Stimulated activated naive B cell treated with anti-CD40 and anti-IgM and Interleukin-4, amounts not matched to agents 10 μg/mL and 1 μg/mL and 100 μg/mL, for 72 hours (primary cell): Measurements from ENCODE around the gene GHR.

Experiments
- ATAC-seq, 2 donors: fragments of 150-1000 bp; cut with Tn5 transposase; replicated peaks; 2 replicates each; pipeline ENCODE4 v1.10.0; 2021; ENCODE audit warnings: moderate library complexity in 1 of 2
- DNase-seq: peaks from one replicate; pipeline ENCODE4 v3.0.0; 2021
- H3K27ac Mint-ChIP-seq: one replicate; pipeline ENCODE4 v1.8.0; 2022; ENCODE audit warnings: mild to moderate bottlenecking, mixed read lengths
- H3K27me3 Mint-ChIP-seq, 2 donors: one replicate each; pipeline ENCODE4 v1.8.0; 2022; ENCODE audit warnings: mixed read lengths in 2 of 2
- H3K36me3 Mint-ChIP-seq, 2 donors: one replicate each; pipeline ENCODE4 v1.8.0; 2022; ENCODE audit warnings: mixed read lengths in 2 of 2, mild to moderate bottlenecking in 1 of 2
- H3K4me1 Mint-ChIP-seq, 2 donors: one replicate each; pipeline ENCODE4 v1.8.0; 2022; ENCODE audit warnings: mixed read lengths in 2 of 2, mild to moderate bottlenecking in 1 of 2
- H3K4me3 Mint-ChIP-seq, 2 donors: one replicate each; pipeline ENCODE4 v1.8.0; 2022; ENCODE audit warnings: mild to moderate bottlenecking in 2 of 2, mixed read lengths in 2 of 2, moderate library complexity in 1 of 2
- H3K9me3 Mint-ChIP-seq, 2 donors: one replicate each; pipeline ENCODE4 v1.8.0; 2022; ENCODE audit warnings: mixed read lengths in 2 of 2, mild to moderate bottlenecking in 1 of 2

GHR gene

GRCh38 chr5:42422656-42423280, 471 bp upstream of the GHR start:
- DNase-seq (no peak), ATAC-seq (no peak)
- Mint-ChIP-seq H3K4me3 (no peak overlapping the region), H3K27ac (no peak overlapping the region), H3K4me1 (no peaks in the 10 kb centered on the region), H3K27me3 (peaks cover 12 to 16% of the 10 kb centered on the region in 2 donors), H3K9me3 (peaks cover 0 to 4% of the 10 kb centered on the region in 2 donors), H3K36me3 (no peaks in the 10 kb centered on the region)

GRCh38 chr5:42426016-42426415, 2.8 kb downstream of the GHR start:
- Mint-ChIP-seq H3K4me1 (no peaks in the 10 kb centered on the region), H3K4me3 (no peak overlapping the region), H3K27ac (no peak overlapping the region), H3K9me3 (peaks cover 2 to 4% of the 10 kb centered on the region in 2 donors), H3K36me3 (no peaks in the 10 kb centered on the region), H3K27me3 (peaks cover 11 to 25% of the 10 kb centered on the region in 2 donors)
- ATAC-seq (no peak), DNase-seq (no peak)

GRCh38 chr5:42429694-42430093, 6.5 kb downstream of the GHR start:
- peaks cover 2 to 4% of the 10 kb centered on the region in 2 donors for H3K9me3 Mint-ChIP-seq
- no peak overlapping the region for H3K27ac Mint-ChIP-seq
- ATAC-seq (no peak), DNase-seq (no peak)
- no peaks in the 10 kb centered on the region for H3K36me3 Mint-ChIP-seq
- no peak overlapping the region for H3K4me3 Mint-ChIP-seq
- H3K27me3 Mint-ChIP-seq: peaks cover 11 to 32% of the 10 kb centered on the region in 2 donors
- no peaks in the 10 kb centered on the region for H3K4me1 Mint-ChIP-seq

GRCh38 chr5:42434047-42434724, 10.9 kb downstream of the GHR start:
- no peaks in the 10 kb centered on the region for H3K36me3 Mint-ChIP-seq

GRCh38 chr5:42436051-42436450, 12.8 kb downstream of the GHR start:
- Mint-ChIP-seq H3K9me3 (no peaks in the 10 kb centered on the region), H3K36me3 (no peaks in the 10 kb centered on the region), H3K4me3 (no peak overlapping the region), H3K27ac (no peak overlapping the region), H3K4me1 (no peaks in the 10 kb centered on the region), H3K27me3 (peaks cover 3 to 7% of the 10 kb centered on the region in 2 donors)
- ATAC-seq (no peak), DNase-seq (no peak)

More at GRCh38 chr5:42434047-42434724, 10.9 kb downstream of the GHR start:
- H3K4me3 Mint-ChIP-seq: no peak overlapping the region
- H3K27me3 Mint-ChIP-seq: peaks cover 3 to 7% of the 10 kb centered on the region in 2 donors
- no peaks in the 10 kb centered on the region for H3K4me1 Mint-ChIP-seq
- ATAC-seq (no peak), DNase-seq (no peak)
- H3K27ac Mint-ChIP-seq: no peak overlapping the region
- no peaks in the 10 kb centered on the region for H3K9me3 Mint-ChIP-seq

GRCh38 chr5:42454216-42454995, 31.2 kb downstream of the GHR start:
- Mint-ChIP-seq H3K4me1 (no peaks in the 10 kb centered on the region), H3K27ac (no peak overlapping the region), H3K4me3 (no peak overlapping the region), H3K9me3 (peaks cover 4 to 9% of the 10 kb centered on the region in 2 donors), H3K36me3 (peaks cover 0 to 1% of the 10 kb centered on the region in 2 donors), H3K27me3 (peaks cover 10 to 15% of the 10 kb centered on the region in 2 donors)
- DNase-seq (no peak), ATAC-seq (no peak)

- Mint-ChIP-seq H3K27me3 (peaks cover 0 to 6% of the 10 kb centered on the region in 2 donors), H3K36me3 (no peaks in the 10 kb centered on the region), H3K4me1 (no peaks in the 10 kb centered on the region), H3K27ac (no peak overlapping the region), H3K4me3 (no peak overlapping the region), H3K9me3 (no peaks in the 10 kb centered on the region)
- ATAC-seq (no peak), DNase-seq (no peak)
These were observed 37.8 kb downstream of the GHR start for GRCh38 chr5:42461033-42461432.

GRCh38 chr5:42461507-42461906, 38.3 kb downstream of the GHR start:
- peaks cover 0 to 5% of the 10 kb centered on the region in 2 donors for H3K27me3 Mint-ChIP-seq
- no peak for DNase-seq
- H3K9me3 Mint-ChIP-seq: no peaks in the 10 kb centered on the region
- no peaks in the 10 kb centered on the region for H3K4me1 Mint-ChIP-seq
- no peak for ATAC-seq
- H3K36me3 Mint-ChIP-seq: no peaks in the 10 kb centered on the region
- no peak overlapping the region for H3K27ac Mint-ChIP-seq
- H3K4me3 Mint-ChIP-seq: no peak overlapping the region

- H3K27me3 Mint-ChIP-seq: no peaks in the 10 kb centered on the region
- DNase-seq (no peak), ATAC-seq (no peak)
- no peak overlapping the region for H3K27ac Mint-ChIP-seq
- H3K36me3 Mint-ChIP-seq: no peaks in the 10 kb centered on the region
- no peak overlapping the region for H3K4me3 Mint-ChIP-seq
- H3K9me3 Mint-ChIP-seq: no peaks in the 10 kb centered on the region
- no peaks in the 10 kb centered on the region for H3K4me1 Mint-ChIP-seq
These were observed 38.8 kb downstream of the GHR start for GRCh38 chr5:42462083-42462482.

- Mint-ChIP-seq H3K9me3 (no peaks in the 10 kb centered on the region), H3K36me3 (no peaks in the 10 kb centered on the region), H3K27me3 (no peaks in the 10 kb centered on the region), H3K4me3 (no peak overlapping the region), H3K4me1 (no peaks in the 10 kb centered on the region), H3K27ac (no peak overlapping the region)
- no peak for ATAC-seq
- DNase-seq: no peak
These were observed 44.3 kb downstream of the GHR start for GRCh38 chr5:42467572-42467971.

GRCh38 chr5:42467981-42468524, 44.8 kb downstream of the GHR start:
- no peak overlapping the region for H3K27ac Mint-ChIP-seq
- no peaks in the 10 kb centered on the region for H3K27me3 Mint-ChIP-seq
- H3K4me3 Mint-ChIP-seq: no peak overlapping the region
- H3K9me3 Mint-ChIP-seq: no peaks in the 10 kb centered on the region
- DNase-seq: no peak
- H3K36me3 Mint-ChIP-seq: no peaks in the 10 kb centered on the region
- ATAC-seq: no peak
- H3K4me1 Mint-ChIP-seq: no peaks in the 10 kb centered on the region

GRCh38 chr5:42483472-42484154, 60.4 kb downstream of the GHR start:
- H3K4me3 Mint-ChIP-seq: no peak overlapping the region
- no peak for DNase-seq
- H3K9me3 Mint-ChIP-seq: peaks cover 0 to 5% of the 10 kb centered on the region in 2 donors
- H3K4me1 Mint-ChIP-seq: no peaks in the 10 kb centered on the region
- H3K27me3 Mint-ChIP-seq: peaks cover 0 to 6% of the 10 kb centered on the region in 2 donors
- no peak for ATAC-seq
- no peaks in the 10 kb centered on the region for H3K36me3 Mint-ChIP-seq
- no peak overlapping the region for H3K27ac Mint-ChIP-seq

- ATAC-seq (no peak), DNase-seq (no peak)
- Mint-ChIP-seq H3K36me3 (no peaks in the 10 kb centered on the region), H3K9me3 (peaks cover 0 to 4% of the 10 kb centered on the region in 2 donors), H3K4me1 (no peaks in the 10 kb centered on the region), H3K4me3 (no peak overlapping the region), H3K27ac (no peak overlapping the region), H3K27me3 (peaks cover 0 to 6% of the 10 kb centered on the region in 2 donors)
These were observed 63.8 kb downstream of the GHR start for GRCh38 chr5:42487077-42487476.

- ATAC-seq (no peak), DNase-seq (no peak)
- H3K36me3 Mint-ChIP-seq: no peaks in the 10 kb centered on the region
- H3K4me1 Mint-ChIP-seq: no peaks in the 10 kb centered on the region
- peaks cover 0 to 6% of the 10 kb centered on the region in 2 donors for H3K27me3 Mint-ChIP-seq
- peaks cover 0 to 2% of the 10 kb centered on the region in 2 donors for H3K9me3 Mint-ChIP-seq
- no peak overlapping the region for H3K27ac Mint-ChIP-seq
- H3K4me3 Mint-ChIP-seq: no peak overlapping the region
These were observed 64.6 kb downstream of the GHR start for GRCh38 chr5:42487821-42488220.
